Coronary artery (tissue), 2 donors: ENCODE results near the gene HIF3A.
"Not testable (repeated sequence)": the region's sequence is repeated elsewhere in the genome, so short reads cannot be mapped to it uniquely, and the experiment has no call there.

Source experiments
- DNase-seq: peaks from one replicate; pipeline ENCODE4 v3.0.0-alpha.2; 2017; ENCODE audit warnings: low spot score
- H3K27ac ChIP-seq, 2 donors: fragments of 200-600 bp; sonication (generic); one replicate each; pipeline ENCODE4 v1.5.1; 2016 to 2019
- H3K4me3 ChIP-seq: fragments of 200-600 bp; sonication (generic); 2 replicates; pipeline ENCODE4 v1.5.1; 2016; ENCODE audit warnings: mild to moderate bottlenecking, moderate library complexity
- CTCF ChIP-seq: fragments of 200-600 bp; sonication (generic); IDR thresholded peaks from one replicate; pipeline ENCODE4 v1.5.1; 2019; ENCODE audit warnings: antibody characterized with exemption

The HIF3A gene

GRCh38 chr19:46317339-46317738 is 20.5 kb downstream of the HIF3A start:
- DNase-seq: no peak
- Histone ChIP-seq H3K4me3 (no peak overlapping the region), H3K27ac (peak overlapping the region; percentile 35 to 41)
- TF ChIP-seq CTCF: no peak

DNA sequence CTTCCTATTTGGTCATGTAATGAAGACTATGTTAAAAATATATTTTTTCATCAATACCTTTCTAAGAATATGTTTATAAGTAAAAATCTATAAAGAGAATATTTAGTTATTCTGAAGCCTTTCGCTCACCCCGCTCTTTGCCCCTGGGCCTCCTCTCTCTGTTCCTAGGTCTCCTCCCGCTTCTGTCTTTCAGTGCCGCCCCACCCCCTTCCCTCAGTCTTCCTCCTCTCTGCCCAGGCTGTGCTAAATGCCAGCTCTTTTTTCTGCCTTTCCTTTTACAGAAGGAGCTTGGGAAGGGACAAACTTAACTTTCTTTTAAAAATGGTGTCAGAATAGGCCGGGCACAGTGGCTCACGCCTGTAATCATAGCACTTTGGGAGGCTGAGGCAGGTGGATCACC is 22.8 kb downstream of the HIF3A start:
- H3K27ac ChIP-seq: peak overlapping the region; percentile 55 to 83
- H3K4me3 ChIP-seq: no peak overlapping the region
- no peak for DNase-seq
- no peak for TF ChIP-seq CTCF

DNA sequence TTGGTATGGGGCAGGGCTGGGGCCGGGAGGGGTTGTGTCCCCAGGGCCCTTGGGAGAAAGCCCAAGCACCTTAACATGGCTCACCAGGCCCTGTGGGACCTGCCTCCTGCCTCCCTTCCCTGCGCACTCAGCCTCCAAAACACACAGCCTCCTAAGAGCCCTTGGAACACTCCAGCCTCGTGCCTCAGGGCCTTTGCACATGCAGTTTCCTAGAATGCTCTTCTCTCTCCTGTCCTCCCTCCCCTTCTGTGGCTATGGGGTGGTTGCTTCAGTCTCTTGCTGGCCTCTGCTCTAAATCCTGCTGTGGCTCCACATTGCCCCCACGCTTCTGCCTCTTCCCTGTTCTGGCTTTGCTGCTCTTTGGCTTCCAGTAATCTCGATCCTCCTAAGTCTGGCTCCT is 23.7 kb downstream of the HIF3A start:
- no peak for TF ChIP-seq CTCF
- Histone ChIP-seq H3K27ac (peak overlapping the region; percentile 55 to 83), H3K4me3 (no peak overlapping the region)
- no peak for DNase-seq

- TF ChIP-seq CTCF: no peak
- no peak overlapping the region for H3K27ac ChIP-seq
- DNase-seq: no peak
- no peak overlapping the region for H3K4me3 ChIP-seq
These were observed 24.8 kb downstream of the HIF3A start for GRCh38 chr19:46321653-46322052.

DNA sequence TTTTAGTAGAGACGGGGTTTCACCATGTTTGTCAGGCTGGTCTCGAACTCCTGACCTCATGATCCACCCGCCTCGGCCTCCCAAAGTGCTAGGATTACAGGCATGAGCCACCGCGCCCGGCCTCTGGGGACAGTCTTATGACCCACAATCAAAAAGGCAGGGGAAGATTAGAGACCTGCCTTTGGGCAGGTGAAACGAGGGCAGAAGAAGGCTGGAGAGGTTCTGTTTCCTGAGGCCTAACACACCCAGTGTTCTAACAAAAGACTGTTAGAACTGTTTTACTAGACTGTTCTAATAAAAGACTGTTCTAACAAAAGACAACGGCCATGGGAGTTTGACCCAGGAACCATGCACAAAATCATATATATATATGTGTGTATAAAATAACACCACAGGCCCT is 26.4 kb downstream of the HIF3A start:
- H3K27ac ChIP-seq, H3K4me3 ChIP-seq, DNase-seq: not testable (repeated sequence)

DNA sequence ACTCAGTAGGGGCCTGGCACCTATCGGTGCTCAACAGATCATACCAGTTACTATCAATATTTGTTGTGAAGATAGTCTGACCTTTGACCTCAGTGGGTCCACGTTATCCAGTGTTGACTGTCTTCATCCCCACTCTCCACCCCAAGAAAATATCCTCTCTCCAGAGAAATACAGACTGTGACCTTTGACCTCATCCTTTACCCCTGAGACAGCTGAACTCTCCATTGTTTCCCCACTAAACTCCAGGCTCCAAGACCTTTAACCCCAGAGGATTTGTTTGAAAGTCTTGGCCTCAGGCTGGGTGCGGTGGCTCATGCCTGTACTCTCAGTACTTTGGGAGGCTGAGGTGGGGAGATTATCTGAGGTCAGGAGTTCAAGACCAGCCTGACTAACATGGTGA is 27.4 kb downstream of the HIF3A start:
- H3K27ac ChIP-seq: no peak overlapping the region
- TF ChIP-seq CTCF: no peak
- DNase-seq: no peak
- no peak overlapping the region for H3K4me3 ChIP-seq

DNA sequence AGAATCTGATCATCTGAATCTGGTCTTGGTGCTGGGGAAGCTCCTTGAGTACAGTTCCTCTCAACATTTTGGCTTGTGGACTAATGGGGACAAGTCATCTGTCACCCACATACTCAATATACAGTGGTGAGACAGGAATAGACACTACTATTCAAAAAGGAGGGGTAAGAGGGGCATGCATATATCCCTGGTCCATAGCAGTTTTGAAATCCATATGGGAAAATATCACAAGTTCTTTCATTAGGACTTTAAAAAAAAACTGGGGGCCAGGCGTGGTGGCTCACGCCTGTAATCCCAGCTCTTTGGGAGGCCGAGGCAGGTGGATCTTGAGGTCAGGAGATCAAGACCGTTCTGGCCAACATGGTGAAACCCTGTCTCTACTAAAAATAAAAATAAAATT is 29.8 kb downstream of the HIF3A start:
- DNase-seq: no peak
- no peak overlapping the region for H3K27ac ChIP-seq
- H3K4me3 ChIP-seq: no peak overlapping the region
- no peak for TF ChIP-seq CTCF

- DNase-seq: no peak
- no peak overlapping the region for H3K4me3 ChIP-seq
- H3K27ac ChIP-seq: no peak overlapping the region
- no peak for TF ChIP-seq CTCF
These were observed 31.2 kb downstream of the HIF3A start for GRCh38 chr19:46328079-46328478.
